Keratinocyte (primary cell): ENCODE measurements around the gene OXSR1. TPM values are rescaled to one million over a fixed set of nuclear protein-coding genes. Genes with fewer than 3 reads are reported as not detected.

Experiments
- DNase-seq: peaks from one replicate; pipeline ENCODE4 v3.0.0-alpha.2; 2011; ENCODE audit warnings: low read depth, missing footprints, low spot score
- FAIRE-seq: peaks from 2 replicates; lab custom pipeline; 2011; peaks lifted over from hg19 to GRCh38; lab: Jason Lieb, UNC
- H2AFZ ChIP-seq: 2 replicates; pipeline ENCODE4 v1.6.0; 2012; ENCODE audit warnings: low read length, control low read depth, inconsistent platforms; ENCODE audit not compliant: control insufficient read depth
- H3K27ac ChIP-seq: 2 replicates; pipeline ENCODE4 v1.5.1; 2011; ENCODE audit warnings: low read length; ENCODE audit not compliant: control insufficient read depth, insufficient read depth
- H3K27me3 ChIP-seq: 3 replicates; pipeline ENCODE4 v1.6.0; 2011; ENCODE audit warnings: low read length; ENCODE audit not compliant: control insufficient read depth, insufficient read depth; ENCODE audit errors: extremely low read depth
- H3K36me3 ChIP-seq, 2 experiments: 2 replicates in 1 of 2; 3 replicates in 1 of 2; pipeline ENCODE4 v1.5.1; 2011; ENCODE audit warnings: low read length in 2 of 2, mild to moderate bottlenecking in 1 of 2; ENCODE audit not compliant: control insufficient read depth in 2 of 2, insufficient read depth in 2 of 2; ENCODE audit errors: extremely low read depth in 1 of 2
- H3K4me1 ChIP-seq: 3 replicates; pipeline ENCODE4 v1.5.1; 2011; ENCODE audit warnings: low read length; ENCODE audit not compliant: control insufficient read depth, insufficient read depth; ENCODE audit errors: extremely low read depth
- H3K4me2 ChIP-seq: 3 replicates; pipeline ENCODE4 v1.6.0; 2011; ENCODE audit warnings: low read depth, low read length; ENCODE audit not compliant: control insufficient read depth, insufficient read depth; ENCODE audit errors: extremely low read depth
- H3K4me3 ChIP-seq, 3 experiments: fragments of 200-600 bp in 1 of 3; sonication (generic) in 1 of 3; 2 replicates in 2 of 3; 3 replicates in 1 of 3; pipeline ENCODE4 v1.5.1; 2011 to 2016; ENCODE audit warnings: low read length in 3 of 3, mild to moderate bottlenecking in 3 of 3, control low read depth in 2 of 3, inconsistent platforms in 1 of 3, low read depth in 1 of 3, mixed read lengths in 1 of 3, mixed run types in 1 of 3, moderate library complexity in 1 of 3; ENCODE audit not compliant: control insufficient read depth in 2 of 3, insufficient read depth in 2 of 3; ENCODE audit errors: extremely low read depth in 1 of 3
- H3K79me2 ChIP-seq: 2 replicates; pipeline ENCODE4 v1.6.0; 2012; ENCODE audit warnings: low read length; ENCODE audit not compliant: control insufficient read depth, insufficient read depth
- H3K9ac ChIP-seq: 3 replicates; pipeline ENCODE4 v1.6.0; 2011; ENCODE audit warnings: low read length; ENCODE audit not compliant: control insufficient read depth, insufficient read depth; ENCODE audit errors: extremely low read depth
- H3K9me1 ChIP-seq: 3 replicates; pipeline ENCODE4 v1.6.0; 2011; ENCODE audit warnings: low read length; ENCODE audit not compliant: control insufficient read depth, insufficient read depth; ENCODE audit errors: extremely low read depth
- H3K9me3 ChIP-seq: 2 replicates; pipeline ENCODE4 v1.5.1; 2012; ENCODE audit warnings: low read depth, low read length; ENCODE audit not compliant: control insufficient read depth
- H4K20me1 ChIP-seq: 3 replicates; pipeline ENCODE4 v1.6.0; 2011; ENCODE audit warnings: low read length; ENCODE audit not compliant: control insufficient read depth, insufficient read depth; ENCODE audit errors: extremely low read depth
- EZH2 ChIP-seq: IDR thresholded peaks from one replicate; pipeline ENCODE4 v1.6.1; 2012; ENCODE audit warnings: inconsistent platforms, mild to moderate bottlenecking, low read length, moderate library complexity
- dilution Hi-C: fragments of 300-500 bp; cut with MboI; formaldehyde crosslinking; loops from one replicate; pipeline ENCODE4 v1.7.0; 2020; ENCODE audit warnings: low sequenced_read_pairs; ENCODE audit not compliant: extremely low pct_ligation_motif_present
- polyA plus RNA-seq, 5 experiments: library from polyadenylated mRNA; depleted of rRNA in 3 of 5; stranded (reverse) in 3 of 5; stranded (forward) in 1 of 5; unstranded in 1 of 5; fragments of >200 nt; gene quantifications; 1 replicate in 1 of 5; 2 replicates in 3 of 5; 3 replicates in 1 of 5; pipeline versions ENCODE4 v1.2.1 to v1.2.3, GENCODE V29; 2011 to 2012; ENCODE audit warnings: missing spikeins in 2 of 5, low read depth in 1 of 5, low replicate concordance in 1 of 5
- TF ChIP-seq, protein P1 (sequence below), 3 experiments: IDR thresholded peaks in 1 of 3; conservative IDR thresholded peaks in 1 of 3; optimal IDR thresholded peaks in 1 of 3; 2 replicates in 2 of 3; 3 replicates in 1 of 3; pipeline versions ENCODE3 to v1.5.1; 2011; ENCODE audit warnings: low read length in 3 of 3, mild to moderate bottlenecking in 3 of 3, moderate library complexity in 2 of 3, control low read depth in 1 of 3, inconsistent platforms in 1 of 3; ENCODE audit not compliant: insufficient read depth in 2 of 3; ENCODE audit errors: extremely low read depth in 1 of 3

Gene OXSR1
- polyA plus RNA-seq, 1 donor (not counting 4 experiments of a cell fraction or from before 2014, with no cell fraction given), result 77.0 TPM

DNA sequence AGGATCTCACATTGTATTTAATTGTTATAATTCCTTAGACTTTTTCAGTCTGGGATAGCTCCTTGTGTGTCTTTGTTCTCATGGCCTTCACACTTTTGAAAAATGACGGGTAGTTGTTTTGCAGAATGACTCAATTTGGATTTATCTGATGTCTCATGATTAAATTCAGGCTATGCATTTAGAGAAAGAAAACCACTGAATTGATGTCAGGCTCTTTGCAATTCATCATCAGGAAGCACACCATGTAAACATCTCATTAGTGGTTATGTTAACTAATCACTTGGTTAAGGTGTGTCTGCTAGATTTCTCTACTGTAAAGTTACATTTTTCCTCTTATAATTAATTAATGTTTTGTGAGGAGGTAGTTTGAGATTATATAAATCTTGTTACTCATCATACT is 92.2 kb downstream of the OXSR1 start:
- Histone ChIP-seq H3K79me2 (peaks cover 2% of the 10 kb centered on the region), H3K9me1 (no peaks in the 10 kb centered on the region), H2AFZ (no peak overlapping the region), H3K36me3 (peaks cover 29 to 32% of the 10 kb centered on the region in 2 experiments), H3K9ac (no peak overlapping the region), H3K4me1 (no peaks in the 10 kb centered on the region), H3K27ac (no peak overlapping the region), H3K4me3 (no peak overlapping the region), H4K20me1 (peaks cover 8% of the 10 kb centered on the region), H3K4me2 (no peak overlapping the region), H3K27me3 (no peaks in the 10 kb centered on the region), H3K9me3 (no peaks in the 10 kb centered on the region)
- TF ChIP-seq EZH2, result no peak
- TF ChIP-seq, protein P1, sequence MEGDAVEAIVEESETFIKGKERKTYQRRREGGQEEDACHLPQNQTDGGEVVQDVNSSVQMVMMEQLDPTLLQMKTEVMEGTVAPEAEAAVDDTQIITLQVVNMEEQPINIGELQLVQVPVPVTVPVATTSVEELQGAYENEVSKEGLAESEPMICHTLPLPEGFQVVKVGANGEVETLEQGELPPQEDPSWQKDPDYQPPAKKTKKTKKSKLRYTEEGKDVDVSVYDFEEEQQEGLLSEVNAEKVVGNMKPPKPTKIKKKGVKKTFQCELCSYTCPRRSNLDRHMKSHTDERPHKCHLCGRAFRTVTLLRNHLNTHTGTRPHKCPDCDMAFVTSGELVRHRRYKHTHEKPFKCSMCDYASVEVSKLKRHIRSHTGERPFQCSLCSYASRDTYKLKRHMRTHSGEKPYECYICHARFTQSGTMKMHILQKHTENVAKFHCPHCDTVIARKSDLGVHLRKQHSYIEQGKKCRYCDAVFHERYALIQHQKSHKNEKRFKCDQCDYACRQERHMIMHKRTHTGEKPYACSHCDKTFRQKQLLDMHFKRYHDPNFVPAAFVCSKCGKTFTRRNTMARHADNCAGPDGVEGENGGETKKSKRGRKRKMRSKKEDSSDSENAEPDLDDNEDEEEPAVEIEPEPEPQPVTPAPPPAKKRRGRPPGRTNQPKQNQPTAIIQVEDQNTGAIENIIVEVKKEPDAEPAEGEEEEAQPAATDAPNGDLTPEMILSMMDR (optimal IDR thresholded peaks at IDR 0.05 in 1 of 3, IDR thresholded peaks at IDR 0.05 in 1 of 3, conservative IDR thresholded peaks at IDR 0.05 in 1 of 3; ENCODE audit: extremely low read depth in 1 of 3, insufficient read depth in 2 of 3, low read length in 3 of 3), result no peak
- dilution Hi-C loops, result no loop called here
- FAIRE-seq (no peak), DNase-seq (no peak)

DNA sequence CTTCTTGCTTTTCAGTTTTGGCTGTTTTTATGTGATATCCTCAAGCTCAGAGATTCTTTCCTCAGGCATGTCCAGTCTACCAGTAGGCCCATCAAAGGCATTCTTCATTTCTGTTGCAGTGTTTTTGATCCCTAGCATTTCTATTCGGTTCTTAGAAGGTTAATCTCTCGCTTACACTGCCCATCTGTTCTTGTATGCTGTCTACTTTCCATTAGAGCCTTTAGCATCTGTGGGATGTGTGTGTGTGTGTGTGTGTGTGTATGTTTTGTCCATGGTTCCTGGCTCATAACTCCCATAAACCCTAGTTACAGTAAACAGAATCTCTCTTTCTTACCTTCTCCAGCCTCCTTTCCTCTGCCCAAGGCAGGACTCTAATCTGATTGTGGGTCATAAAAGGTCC is 95.1 kb downstream of the OXSR1 start:
- Histone ChIP-seq H3K27me3 (no peaks in the 10 kb centered on the region), H3K9ac (no peak overlapping the region), H3K79me2 (no peaks in the 10 kb centered on the region), H3K27ac (no peak overlapping the region), H3K4me1 (no peaks in the 10 kb centered on the region), H3K36me3 (peaks cover 8 to 12% of the 10 kb centered on the region in 2 experiments), H3K4me3 (no peak overlapping the region), H3K9me3 (no peaks in the 10 kb centered on the region), H4K20me1 (peaks cover 3% of the 10 kb centered on the region), H3K4me2 (no peak overlapping the region), H2AFZ (no peak overlapping the region), H3K9me1 (no peaks in the 10 kb centered on the region)
- TF ChIP-seq EZH2, result no peak
- TF ChIP-seq, protein P1 (optimal IDR thresholded peaks at IDR 0.05 in 1 of 3, IDR thresholded peaks at IDR 0.05 in 1 of 3, conservative IDR thresholded peaks at IDR 0.05 in 1 of 3; ENCODE audit: extremely low read depth in 1 of 3, insufficient read depth in 2 of 3, low read length in 3 of 3), result no peak
- dilution Hi-C loops, result no loop called here
- no peak for DNase-seq
- no peak for FAIRE-seq
